H1 (cell line): ENCODE data around the gene PGBD5. TPM values are rescaled to one million over a fixed set of nuclear protein-coding genes. Genes with fewer than 3 reads are reported as not detected.

Experiments used
- CTCF ChIA-PET: fragments of 300-600 bp; sonication (Branson Sonifier 250); formaldehyde crosslinking; loops from one replicate; lab custom pipeline; 2021; ENCODE audit not compliant: partially characterized antibody; lab: Charles Lee
- POLR2A ChIA-PET: fragments of 300-600 bp; sonication (Branson Sonifier 250); formaldehyde crosslinking; loops from one replicate; lab custom pipeline; 2021; ENCODE audit warnings: inconsistent platforms; ENCODE audit not compliant: partially characterized antibody; lab: Charles Lee
- DNase-seq, 2 experiments: peaks; one replicate each; pipeline versions ENCODE4 v3.0.0 to v3.0.0-alpha.2; 2010 to 2022; ENCODE audit warnings: low spot score in 2 of 2, low read depth in 1 of 2, mixed read lengths in 1 of 2
- FAIRE-seq: peaks from 2 replicates; lab custom pipeline; 2011; peaks lifted over from hg19 to GRCh38; lab: Jason Lieb, UNC
- H2AFZ ChIP-seq: 2 replicates; pipeline ENCODE4 v1.8.1; 2012; ENCODE audit warnings: low read length, inconsistent platforms
- H2AK5ac ChIP-seq: 2 replicates; pipeline ENCODE4 v1.6.1; 2013; ENCODE audit warnings: low read depth, low read length
- H2BK120ac ChIP-seq: replicated peaks from 2 replicates; pipeline ENCODE3; 2013; ENCODE audit warnings: low read depth, low read length, inconsistent platforms
- H2BK12ac ChIP-seq: 2 replicates; pipeline ENCODE4 v1.6.1; 2013; ENCODE audit warnings: low read depth, low read length
- H2BK15ac ChIP-seq: 2 replicates; pipeline ENCODE4 v1.6.1; 2013; ENCODE audit warnings: low read length
- H2BK20ac ChIP-seq: 2 replicates; pipeline ENCODE4 v1.6.1; 2013; ENCODE audit warnings: low read length
- H2BK5ac ChIP-seq: 2 replicates; pipeline ENCODE4 v1.6.1; 2013; ENCODE audit warnings: low read depth, low read length
- H3K14ac ChIP-seq: 2 replicates; pipeline ENCODE4 v1.6.1; 2013; ENCODE audit warnings: inconsistent platforms; ENCODE audit not compliant: insufficient read length
- H3K18ac ChIP-seq: 2 replicates; pipeline ENCODE4 v1.6.1; 2013; ENCODE audit warnings: low read length; ENCODE audit errors: extremely low read depth
- H3K23ac ChIP-seq: 2 replicates; pipeline ENCODE4 v1.6.1; 2013; ENCODE audit warnings: inconsistent platforms; ENCODE audit not compliant: insufficient read length
- H3K23me2 ChIP-seq: 2 replicates; pipeline ENCODE4 v1.6.1; 2013; ENCODE audit warnings: low read depth, low read length
- H3K27ac ChIP-seq: 2 replicates; pipeline ENCODE4 v1.6.1; 2011; ENCODE audit warnings: low read depth, low read length, inconsistent platforms
- H3K27me3 ChIP-seq, 4 experiments: replicated peaks in 1 of 4; 1 replicate in 1 of 4; 2 replicates in 3 of 4; pipeline versions ENCODE4 v1.6.1 to v1.8.1; 2011 to 2013; ENCODE audit warnings: low read length in 3 of 4, mild to moderate bottlenecking in 3 of 4, inconsistent platforms in 2 of 4, mixed read lengths in 2 of 4, moderate library complexity in 1 of 4; ENCODE audit not compliant: control insufficient read depth in 3 of 4, insufficient read depth in 3 of 4; ENCODE audit errors: extremely low read depth in 1 of 4
- H3K36me3 ChIP-seq, 4 experiments: 2 replicates each; pipeline versions ENCODE4 v1.6.1 to v1.8.1; 2011 to 2013; ENCODE audit warnings: mild to moderate bottlenecking in 4 of 4, low read length in 3 of 4, moderate library complexity in 2 of 4, control low read depth in 1 of 4, inconsistent platforms in 1 of 4; ENCODE audit not compliant: insufficient read depth in 4 of 4, control insufficient read depth in 2 of 4
- H3K4ac ChIP-seq: replicated peaks from 2 replicates; pipeline ENCODE3; 2013; ENCODE audit warnings: low read length, low read depth, mixed read lengths, inconsistent platforms; ENCODE audit not compliant: insufficient read length
- H3K4me1 ChIP-seq, 4 experiments: replicated peaks in 1 of 4; 1 replicate in 1 of 4; 2 replicates in 3 of 4; pipeline versions ENCODE4 v1.6.1 to v1.8.1; 2011 to 2013; ENCODE audit warnings: low read length in 3 of 4, inconsistent platforms in 2 of 4, mixed read lengths in 1 of 4; ENCODE audit not compliant: insufficient read depth in 4 of 4, control insufficient read depth in 3 of 4
- H3K4me2 ChIP-seq, 2 experiments: 2 replicates each; pipeline versions ENCODE4 v1.6.1 to v1.8.1; 2011 to 2013; ENCODE audit warnings: low read depth in 2 of 2, low read length in 2 of 2, control low read depth in 1 of 2, inconsistent platforms in 1 of 2, mild to moderate bottlenecking in 1 of 2; ENCODE audit not compliant: insufficient read depth in 1 of 2
- H3K4me3 ChIP-seq, 4 experiments: fragments of 200-600, 300-600 bp in 1 of 4; sonication (generic), shearing (Covaris generic), sonication (Bioruptor Twin) in 1 of 4; 2 replicates each; pipeline versions ENCODE4 v1.5.1 to v1.8.1; 2011 to 2016; ENCODE audit warnings: low read length in 4 of 4, low read depth in 3 of 4, control low read depth in 2 of 4, inconsistent platforms in 2 of 4, mild to moderate bottlenecking in 2 of 4, mixed read lengths in 1 of 4, moderate library complexity in 1 of 4; ENCODE audit not compliant: insufficient read depth in 2 of 4; ENCODE audit errors: extremely low read depth in 1 of 4
- H3K56ac ChIP-seq: replicated peaks from 2 replicates; pipeline ENCODE3; 2013; ENCODE audit warnings: low read depth, mild to moderate bottlenecking, mixed read lengths, low read length, inconsistent platforms; ENCODE audit not compliant: insufficient read length
- H3K79me1 ChIP-seq: 2 replicates; pipeline ENCODE4 v1.6.1; 2013; ENCODE audit warnings: low read depth, low read length, control low read depth
- H3K79me2 ChIP-seq, 2 experiments: 2 replicates each; pipeline versions ENCODE4 v1.6.1 to v1.8.1; 2012 to 2013; ENCODE audit warnings: low read length in 2 of 2, mild to moderate bottlenecking in 2 of 2, inconsistent platforms in 1 of 2; ENCODE audit not compliant: insufficient read depth in 2 of 2, control insufficient read depth in 1 of 2
- H3K9ac ChIP-seq, 4 experiments: replicated peaks in 1 of 4; 1 replicate in 1 of 4; 2 replicates in 3 of 4; pipeline versions ENCODE4 v1.6.1 to v1.8.1; 2011 to 2013; ENCODE audit warnings: low read depth in 3 of 4, low read length in 3 of 4, control low read depth in 2 of 4, mild to moderate bottlenecking in 2 of 4, moderate library complexity in 2 of 4, inconsistent platforms in 1 of 4; ENCODE audit errors: extremely low read depth in 1 of 4
- H3K9me3 ChIP-seq, 2 experiments: 2 replicates each; pipeline versions ENCODE4 v1.6.1 to v1.8.1; 2012 to 2013; ENCODE audit warnings: mild to moderate bottlenecking in 2 of 2, moderate library complexity in 2 of 2, control low read depth in 1 of 2, inconsistent platforms in 1 of 2, low read depth in 1 of 2, low read length in 1 of 2, mixed read lengths in 1 of 2; ENCODE audit not compliant: insufficient read depth in 2 of 2
- H4K20me1 ChIP-seq, 2 experiments: replicated peaks in 1 of 2; 2 replicates each; pipeline versions ENCODE3 to v1.8.1; 2011 to 2013; ENCODE audit warnings: inconsistent platforms in 2 of 2, low read length in 2 of 2, mild to moderate bottlenecking in 1 of 2; ENCODE audit not compliant: insufficient read depth in 2 of 2, control insufficient read depth in 1 of 2
- H4K5ac ChIP-seq: 2 replicates; pipeline ENCODE4 v1.6.1; 2013; ENCODE audit warnings: low read length, low read depth, mixed read lengths, inconsistent platforms; ENCODE audit not compliant: insufficient read length
- H4K8ac ChIP-seq: 2 replicates; pipeline ENCODE4 v1.8.0; 2013; ENCODE audit warnings: mild to moderate bottlenecking, moderate library complexity, low read length, inconsistent platforms; ENCODE audit not compliant: insufficient read depth; ENCODE audit errors: extremely low read depth
- H4K91ac ChIP-seq: replicated peaks from 2 replicates; pipeline ENCODE3; 2013; ENCODE audit warnings: low read length, mixed read lengths, inconsistent platforms; ENCODE audit not compliant: insufficient read length
- BACH1 ChIP-seq: IDR thresholded peaks from 2 replicates; pipeline ENCODE4 v1.6.1; 2012; ENCODE audit warnings: low read length, improper control_type of control experiment
- BCL11A ChIP-seq, 2 experiments: IDR thresholded peaks; one replicate each; pipeline ENCODE4 v1.6.1; 2011; ENCODE audit warnings: low read depth in 2 of 2, low read length in 2 of 2, mild to moderate bottlenecking in 2 of 2
- CBX5 ChIP-seq: fragments of 300-800, 300-1000 bp; sonication (generic); IDR thresholded peaks from 2 replicates; pipeline ENCODE4 v1.7.1; 2016; ENCODE audit warnings: antibody characterized with exemption, low read length, low read depth
- CHD2 ChIP-seq: IDR thresholded peaks from 2 replicates; pipeline ENCODE4 v1.6.1; 2012; ENCODE audit warnings: low read length, improper control_type of control experiment
- E2F6 ChIP-seq: IDR thresholded peaks from 2 replicates; pipeline ENCODE4 v1.6.1; 2012; ENCODE audit warnings: inconsistent platforms
- FOSL1 ChIP-seq: IDR thresholded peaks from 2 replicates; pipeline ENCODE4 v1.6.1; 2011; ENCODE audit warnings: mild to moderate bottlenecking, low read depth, low read length, moderate library complexity; ENCODE audit not compliant: insufficient read depth
- GTF2F1 ChIP-seq: IDR thresholded peaks from 2 replicates; pipeline ENCODE4 v1.6.1; 2012; ENCODE audit warnings: low read depth, low read length, improper control_type of control experiment, borderline replicate concordance
- PHF8 ChIP-seq: fragments of 200-600 bp; sonication (generic); conservative IDR thresholded peaks from 2 replicates; pipeline ENCODE4 v1.7.1; 2012; ENCODE audit warnings: low read depth, mild to moderate bottlenecking, inconsistent platforms, low read length, moderate library complexity
- SIRT6 ChIP-seq: IDR thresholded peaks from one replicate; pipeline ENCODE4 v1.7.1; 2012; ENCODE audit warnings: low read length, inconsistent platforms
- SP1 ChIP-seq: IDR thresholded peaks from 2 replicates; pipeline ENCODE4 v1.6.1; 2011; ENCODE audit warnings: low read depth, low read length
- WGBS, 2 experiments: shearing (Covaris generic) in 1 of 2; methylation state at CpG; one replicate each; pipeline versions ENCODE4 v1.1.6 to v1.1.7; 2013 to 2015; ENCODE audit warnings: low lambda C conversion rate in 2 of 2, mixed read lengths in 2 of 2, inconsistent platforms in 1 of 2, low coverage in 1 of 2, missing lambda C conversion rate in 1 of 2; ENCODE audit not compliant: insufficient replicate concordance in 2 of 2, insufficient coverage in 1 of 2, insufficient read length in 1 of 2; ENCODE audit errors: extremely low coverage in 1 of 2, missing lambda C conversion rate in 1 of 2; 5-methylcytosine and 5-hydroxymethylcytosine counted together
- polyA plus RNA-seq, 7 experiments: library from polyadenylated mRNA; depleted of rRNA in 3 of 7; stranded (reverse) in 5 of 7; unstranded in 2 of 7; fragments of >200 nt in 5 of 7; fragments of 200-250 nt in 2 of 7; gene quantifications; 1 replicate in 5 of 7; 2 replicates in 1 of 7; 4 replicates in 1 of 7; pipeline versions ENCODE4 v1.2.1 to v1.2.3, GENCODE V29; 2011 to 2013; ENCODE audit warnings: missing spikeins in 2 of 7, mixed read lengths in 2 of 7
- total RNA-seq: library from RNA; stranded (reverse); fragmentation: NEBNext Ultra II Directional; extraction: Animal tissue kit (Norgen Biotek cat#: 25700); gene quantifications from 2 replicates; pipeline ENCODE4 v1.2.1, GENCODE V29; 2021
- TF ChIP-seq, protein P1 (sequence below): IDR thresholded peaks from 2 replicates; pipeline ENCODE4 v1.6.1; 2011; ENCODE audit warnings: low read depth, mild to moderate bottlenecking, low read length; ENCODE audit not compliant: insufficient read depth

The PGBD5 gene
- total and polyA plus RNA-seq, 2 of the 8 experiments (the other 6 are each of a cell fraction or from before 2014, with no cell fraction given): 16.3 to 18.4 TPM

DNA sequence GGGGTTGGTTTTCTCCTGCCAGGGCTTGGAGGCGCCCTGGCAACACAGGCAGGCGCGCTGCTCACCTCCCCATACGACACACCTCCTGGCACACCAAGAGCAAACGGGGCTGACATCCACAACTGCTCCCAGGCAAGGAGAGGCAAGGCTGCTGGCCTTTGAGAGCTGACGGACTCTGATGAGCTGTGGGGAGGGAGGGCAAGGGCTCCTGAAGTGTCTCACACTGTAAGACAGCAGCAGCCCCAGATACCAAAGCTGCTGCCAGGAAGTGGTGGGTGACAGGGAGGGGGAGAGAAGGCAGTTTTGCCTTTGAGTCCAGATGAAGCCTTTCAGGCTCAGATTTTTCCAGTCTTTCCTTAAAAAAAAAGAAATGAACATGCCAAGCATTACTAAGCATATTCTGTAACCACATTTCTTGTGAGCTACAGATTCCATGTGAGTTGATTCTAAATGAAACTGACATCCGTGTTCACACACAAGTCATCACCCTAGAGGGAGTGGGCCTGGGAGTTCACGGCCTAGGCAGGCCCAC, 24.3 kb downstream of the PGBD5 start:
- Histone ChIP-seq H3K4ac (no peak overlapping the region), H3K27me3 (no peaks in the 10 kb centered on the region), H2AFZ (no peak overlapping the region), H3K36me3 (no peaks in the 10 kb centered on the region), H3K79me2 (peaks cover 0 to 44% of the 10 kb centered on the region in 2 experiments; a peak in 2 of 4 replicates), H3K4me1 (peaks cover 0 to 23% (median 12%) of the 10 kb centered on the region in 4 experiments; a peak in 6 of 7 replicates), H4K5ac (no peak overlapping the region), H3K79me1 (peaks cover 3% of the 10 kb centered on the region; the same call in 1 of the 2 replicates), H4K91ac (no peak overlapping the region), H4K8ac (no peak overlapping the region), H4K20me1 (peaks cover 6 to 18% of the 10 kb centered on the region in 2 experiments), H2BK5ac (0 out of 2 replicates have a peak overlapping the region, but pooled peaks have one; percentile 53), H2BK120ac (no peak overlapping the region), H3K27ac (peak overlapping the region; percentile 14), H3K14ac (no peak overlapping the region), H3K9me3 (no peaks in the 10 kb centered on the region), H2BK12ac (no peak overlapping the region), H3K4me3 (no peak overlapping the region), H3K9ac (no peak overlapping the region), H3K4me2 (no peak overlapping the region), H3K23me2 (no peaks in the 10 kb centered on the region), H3K56ac (no peak overlapping the region), H2AK5ac (no peak overlapping the region; the same call in 1 of the 2 replicates), H2BK15ac (no peak overlapping the region), H3K23ac (no peak overlapping the region), H2BK20ac (no peak overlapping the region), H3K18ac (no peak overlapping the region)
- CTCF ChIA-PET: interaction anchor here (1.2 to 3.2 kb wide), 5 partner anchors 10 to 217 kb away, joined by 3 to 14 read pairs (median 4); no protein-coding TSS in a partner anchor
- POLR2A ChIA-PET: no interaction called here
- FAIRE-seq: no peak
- DNase-seq: no peak
- WGBS, 2 experiments: 83% methylated on average over 8 of the region's 8 CpGs; no CpG with 5 or more reads in 1 of the 2 experiments
- no peak for TF ChIP-seq CBX5
- TF ChIP-seq SP1: no peak
- TF ChIP-seq SIRT6: no peak
- TF ChIP-seq PHF8: no peak
- TF ChIP-seq BACH1: no peak
- no peak for TF ChIP-seq GTF2F1
- TF ChIP-seq CHD2: no peak
- TF ChIP-seq, protein P1, sequence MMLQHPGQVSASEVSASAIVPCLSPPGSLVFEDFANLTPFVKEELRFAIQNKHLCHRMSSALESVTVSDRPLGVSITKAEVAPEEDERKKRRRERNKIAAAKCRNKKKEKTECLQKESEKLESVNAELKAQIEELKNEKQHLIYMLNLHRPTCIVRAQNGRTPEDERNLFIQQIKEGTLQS: no peak
- TF ChIP-seq FOSL1: no peak
- no peak for TF ChIP-seq E2F6
- no peak for TF ChIP-seq BCL11A (IDR thresholded peaks at IDR 0.05; ENCODE audit: low read depth in 2 of 2, low read length in 2 of 2)
